Skin of body (tissue), 2 donors: ENCODE data around the gene PRKCQ. TPM values are rescaled to one million over a fixed set of nuclear protein-coding genes. Genes with fewer than 3 reads are reported as not detected.
"Not testable (repeated sequence)": the region's sequence is repeated elsewhere in the genome, so short reads cannot be mapped to it uniquely, and the experiment has no call there.

Source experiments
- DNase-seq: peaks from one replicate; lab custom pipeline; 2025; lab: John Stamatoyannopoulos, UW
- total RNA-seq: library from RNA; depleted of rRNA; stranded (reverse); fragments of >200 nt; gene quantifications from one replicate; pipeline ENCODE4 v1.2.3, GENCODE V29; 2014

PRKCQ gene
- total RNA-seq, 1 donor from 2014 or later, result 2.7 TPM

DNA sequence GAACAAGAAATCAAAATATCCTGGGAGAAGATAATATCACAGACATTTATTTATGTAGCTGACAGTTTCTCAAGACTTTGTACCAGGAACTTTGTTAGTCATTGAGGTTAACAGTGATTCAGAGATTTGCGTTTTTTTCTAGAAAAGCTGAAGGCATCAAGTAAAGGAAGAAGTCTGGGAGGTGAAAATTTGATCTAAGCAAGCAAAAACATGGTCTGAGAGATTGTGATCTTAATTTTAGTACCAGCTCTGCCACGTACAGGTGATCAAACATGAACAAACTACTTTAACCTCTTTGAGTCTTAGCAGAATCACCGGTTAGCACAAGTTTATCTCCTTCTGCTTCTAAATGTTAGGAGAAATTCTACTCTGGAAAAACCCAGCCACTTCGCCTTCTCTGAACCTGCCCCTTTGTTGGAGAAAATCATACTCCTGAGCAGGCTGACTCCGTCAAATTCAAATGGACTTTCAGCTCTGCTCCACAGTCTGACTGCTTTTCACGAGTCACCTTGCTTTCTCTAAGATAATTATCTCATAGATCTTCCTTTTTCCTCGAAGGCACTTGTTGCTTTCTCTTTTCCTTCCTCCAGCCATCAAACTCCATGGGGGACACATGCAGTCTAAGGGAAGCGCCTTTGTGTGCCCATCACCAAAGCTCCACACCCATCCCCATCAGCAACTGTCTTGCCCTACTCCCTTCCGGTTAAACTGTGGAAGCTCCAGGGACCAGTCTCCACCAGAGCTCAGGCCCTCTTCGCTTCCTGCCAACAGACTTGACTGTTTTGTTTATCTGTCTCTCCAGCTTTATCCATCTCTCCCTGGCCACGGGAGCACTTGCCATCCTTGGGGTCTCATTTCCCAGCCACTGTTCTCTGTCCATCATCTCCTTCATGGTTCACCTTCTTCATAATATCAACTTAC lies 86.3 kb downstream of the PRKCQ start:
- no peak for DNase-seq

DNA sequence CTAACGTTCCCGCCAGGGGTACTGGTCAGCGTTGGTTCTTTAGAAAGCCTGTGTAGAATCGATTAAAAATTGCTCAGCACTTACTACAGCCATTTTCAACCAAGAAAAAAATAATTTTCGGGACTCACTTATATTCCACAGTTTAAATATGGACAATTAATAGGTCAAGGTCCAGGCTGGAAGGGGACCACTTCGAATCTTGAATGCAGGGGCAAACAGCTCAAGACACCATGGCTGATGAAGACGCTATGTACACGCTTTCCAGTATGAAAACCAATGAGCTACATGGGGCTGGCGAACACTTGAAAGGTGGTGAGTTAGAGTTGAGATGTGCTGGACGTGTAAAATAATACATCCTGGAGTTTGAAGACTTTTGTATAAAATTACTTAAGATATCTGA lies 87.2 kb downstream of the PRKCQ start:
- DNase-seq, result no peak

DNA sequence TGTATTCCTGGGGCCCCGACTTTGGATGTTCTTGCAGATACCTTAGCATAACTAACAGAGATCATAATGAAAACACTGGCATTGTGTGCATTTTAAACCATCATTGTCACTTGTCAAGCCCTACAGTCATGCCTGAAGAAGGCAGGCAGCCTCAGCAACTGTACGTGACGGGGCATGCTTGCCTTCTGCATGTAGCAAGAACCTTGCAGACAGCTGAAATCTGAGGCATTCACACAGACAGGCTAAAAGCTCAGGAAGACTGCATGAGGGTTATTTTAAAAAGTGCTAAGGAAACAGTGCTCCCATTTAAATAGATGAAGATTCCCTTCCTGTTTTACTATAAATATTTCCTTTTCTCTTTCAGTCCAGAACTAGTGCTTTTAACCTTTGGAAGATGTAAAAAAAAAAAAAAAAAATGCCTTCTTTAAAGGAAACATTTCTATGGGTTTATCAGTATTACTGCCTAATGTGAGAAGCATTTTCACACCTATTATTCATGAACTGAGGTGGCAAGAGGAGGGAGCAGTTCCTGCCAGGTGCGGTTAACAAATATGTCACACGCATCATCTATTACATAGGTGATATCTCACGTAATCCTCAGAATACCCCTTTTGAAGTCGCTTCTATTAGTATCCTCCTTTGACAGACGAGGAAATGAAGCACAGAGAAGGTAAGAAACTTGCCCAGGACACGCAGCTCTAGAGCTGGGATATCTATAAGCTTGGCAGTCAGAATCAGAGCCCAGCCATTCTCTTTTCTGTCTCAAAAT lies 88.1 kb downstream of the PRKCQ start:
- DNase-seq, result no peak

DNA sequence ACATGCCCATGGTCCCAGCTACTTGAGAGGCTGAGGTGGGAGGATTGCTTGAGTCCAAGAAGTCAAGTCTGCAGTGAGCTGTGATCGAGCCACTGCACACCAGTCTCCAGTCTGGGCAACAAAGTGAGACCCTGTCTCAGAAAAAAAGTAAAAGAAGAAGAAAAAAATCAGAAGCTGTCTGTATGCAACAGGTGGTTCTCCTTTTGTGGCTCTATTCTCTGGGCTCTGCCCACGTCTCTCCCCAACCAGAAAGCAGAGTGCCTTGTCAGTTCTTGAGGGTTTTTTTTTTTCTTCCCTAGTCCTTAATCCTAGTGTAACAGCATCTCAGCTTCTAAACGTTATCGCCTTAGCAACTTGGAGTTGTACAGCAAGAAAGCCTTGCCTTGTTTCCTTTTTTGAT lies 89.5 kb downstream of the PRKCQ start:
- DNase-seq, result no peak

DNA sequence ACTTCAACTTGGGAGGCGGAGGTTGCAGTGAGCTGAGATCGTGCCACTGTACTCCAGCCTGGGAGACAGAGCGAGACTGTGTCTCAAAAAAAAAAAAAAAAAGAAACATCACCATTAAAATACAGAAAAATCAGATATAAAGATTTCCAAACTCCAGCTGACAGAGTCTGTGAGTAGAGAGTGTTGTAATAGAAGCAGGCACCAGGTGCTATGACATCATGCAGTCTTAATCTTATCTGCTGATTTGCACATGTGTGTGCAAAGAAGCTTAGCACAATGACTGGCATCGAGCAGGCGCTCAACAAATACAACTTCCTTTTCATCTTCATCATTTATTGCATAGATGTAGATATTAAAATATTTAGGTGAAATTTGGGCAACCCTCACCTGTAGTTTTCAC lies 92.2 kb downstream of the PRKCQ start:
- DNase-seq, result no peak

DNA sequence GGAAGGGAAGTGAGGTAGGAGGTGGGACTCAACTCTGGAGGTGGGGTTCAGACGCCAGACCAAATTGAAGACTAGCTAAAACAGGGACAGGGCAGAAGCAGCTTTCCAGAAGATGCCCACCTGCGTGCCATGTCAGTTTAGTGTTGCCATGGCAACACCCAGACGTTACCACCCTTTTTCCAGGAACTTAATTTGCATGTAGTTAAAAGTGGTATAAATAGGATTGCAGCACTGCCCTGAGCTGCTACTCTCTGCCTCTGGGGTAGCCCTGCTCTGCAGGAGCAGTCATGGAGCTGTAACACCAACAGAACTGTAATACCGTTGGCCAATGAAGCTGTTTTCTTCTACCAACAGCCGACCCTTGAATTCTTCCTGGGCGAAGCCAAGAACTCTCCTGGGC lies 93.8 kb downstream of the PRKCQ start:
- no peak for DNase-seq

DNA sequence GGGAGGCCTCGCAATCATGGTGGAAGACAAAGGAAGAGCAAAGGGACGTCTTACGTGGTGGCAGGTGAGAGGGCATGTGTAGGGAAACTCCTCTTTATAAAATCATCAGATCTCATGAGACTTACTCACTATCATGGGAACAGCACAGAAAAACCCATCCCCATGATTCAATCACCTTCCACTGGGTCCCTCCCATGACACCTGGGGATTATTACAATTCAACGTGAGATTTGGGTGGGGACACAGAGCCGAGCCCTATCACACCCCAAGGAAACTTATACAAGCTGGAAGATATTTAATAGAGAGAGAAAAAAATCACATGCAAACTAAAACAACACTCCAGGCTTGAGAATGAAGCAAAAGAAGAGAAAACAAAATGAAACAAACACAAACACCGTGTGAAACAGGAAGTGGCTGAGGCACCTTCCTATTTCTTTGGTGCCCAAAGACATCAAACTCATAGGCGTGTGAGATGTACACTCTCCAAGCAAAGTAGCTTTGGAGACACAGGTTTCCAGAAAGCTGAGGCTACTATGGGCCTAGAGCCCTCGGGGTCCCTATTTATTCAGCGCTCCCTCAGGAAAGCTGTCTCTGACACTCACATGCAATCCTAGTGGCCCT lies 97.2 kb downstream of the PRKCQ start:
- DNase-seq, result no peak

DNA sequence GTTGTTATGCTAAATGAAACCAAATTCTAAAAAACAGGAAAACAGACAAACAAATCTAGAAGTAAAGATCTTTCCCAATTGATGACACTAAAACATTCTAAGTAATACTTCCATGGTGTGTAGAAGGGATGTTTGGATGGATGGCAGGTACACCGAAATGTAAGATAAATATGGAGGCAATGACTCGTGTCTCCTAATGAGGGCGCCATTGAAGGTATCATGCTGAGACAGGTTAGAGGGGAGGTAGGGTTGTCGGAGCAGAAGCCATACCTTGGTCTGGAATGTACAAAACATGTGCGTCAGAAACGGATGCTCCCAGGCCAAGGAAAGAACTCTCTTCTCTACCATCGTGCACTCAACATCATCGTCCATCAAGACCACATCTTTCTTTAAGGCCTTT lies 101.4 kb downstream of the PRKCQ start:
- no peak for DNase-seq

DNA sequence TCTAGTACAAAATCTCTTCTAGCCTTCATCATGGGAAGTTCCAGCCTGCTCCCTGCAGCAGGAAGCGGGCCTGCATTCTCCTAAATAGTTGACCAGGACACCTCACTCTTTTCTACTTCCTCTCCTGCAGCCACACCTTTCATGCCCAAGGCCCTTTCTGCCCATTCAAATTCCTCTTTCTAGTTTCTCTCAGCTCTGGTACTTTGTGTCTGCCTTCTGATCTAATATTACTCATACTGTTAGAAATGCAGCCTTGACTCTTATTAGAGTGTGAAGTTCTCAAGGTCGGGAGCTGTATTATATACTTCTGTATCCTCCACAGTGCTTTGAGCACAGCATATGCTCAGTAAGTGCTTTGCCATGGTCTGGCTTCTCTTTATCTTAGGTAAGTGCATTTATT lies 103.1 kb downstream of the PRKCQ start:
- no peak for DNase-seq

DNA sequence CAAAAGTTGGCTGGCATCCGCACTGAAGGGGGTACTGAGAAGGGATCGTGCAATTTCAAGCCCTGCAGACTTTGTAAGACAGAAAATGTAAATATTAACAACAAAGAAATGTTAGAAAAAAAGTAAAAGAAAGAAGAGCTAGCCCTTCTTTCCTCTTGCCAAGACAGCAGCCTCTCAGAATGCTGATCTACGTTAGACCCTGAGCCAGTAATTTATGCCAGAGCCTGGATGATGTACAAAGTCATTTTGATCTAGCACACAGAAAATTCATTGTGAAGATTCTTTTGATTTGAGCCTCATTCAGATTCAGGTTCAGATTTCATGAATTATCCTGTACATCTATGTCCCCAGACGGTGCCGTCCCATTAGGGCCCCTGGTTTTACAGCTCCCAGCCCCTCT lies 105.2 kb downstream of the PRKCQ start:
- no peak for DNase-seq

DNA sequence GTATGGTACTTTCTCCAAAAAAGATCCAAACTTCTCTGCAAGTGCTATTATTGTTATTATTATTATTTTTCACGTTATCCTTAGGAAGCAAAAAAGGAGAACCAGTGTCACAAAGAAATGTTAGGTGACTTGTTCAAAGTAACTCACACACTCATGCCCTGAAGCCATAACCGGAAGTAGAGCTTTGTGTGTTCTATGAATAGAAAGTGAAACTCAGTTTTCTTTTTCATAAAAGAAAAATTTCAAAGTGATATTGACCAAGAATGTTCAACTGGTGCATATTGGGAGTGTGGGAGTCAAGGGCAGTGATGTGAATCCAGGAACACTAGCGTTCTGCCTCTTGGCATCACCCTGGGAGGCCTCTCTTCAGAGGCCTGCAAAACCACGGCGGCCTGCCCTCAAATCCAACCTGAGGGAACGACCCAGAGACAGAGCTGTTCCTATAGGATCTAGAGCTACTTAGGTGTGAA lies 106.1 kb downstream of the PRKCQ start:
- DNase-seq, result no peak

DNA sequence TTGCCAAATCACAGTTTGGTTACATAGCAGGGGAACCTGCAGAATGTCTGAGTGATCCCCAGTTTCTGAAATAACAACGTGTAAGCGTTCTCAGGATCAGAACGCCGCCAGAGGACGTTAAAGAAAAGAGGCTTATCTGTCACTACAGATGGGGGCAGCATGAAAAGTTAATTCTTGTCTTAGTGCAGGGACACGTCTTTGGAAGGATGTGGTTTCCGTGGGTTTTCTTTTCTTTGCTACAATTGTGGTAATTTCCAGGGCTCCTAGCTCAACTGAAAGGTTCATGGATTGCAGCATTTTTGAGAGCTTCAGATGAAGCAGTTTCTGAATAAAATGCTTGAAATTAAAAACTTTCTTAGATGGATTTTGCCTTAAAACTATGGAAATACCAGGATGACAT lies 106.6 kb downstream of the PRKCQ start:
- DNase-seq, result no peak

DNA sequence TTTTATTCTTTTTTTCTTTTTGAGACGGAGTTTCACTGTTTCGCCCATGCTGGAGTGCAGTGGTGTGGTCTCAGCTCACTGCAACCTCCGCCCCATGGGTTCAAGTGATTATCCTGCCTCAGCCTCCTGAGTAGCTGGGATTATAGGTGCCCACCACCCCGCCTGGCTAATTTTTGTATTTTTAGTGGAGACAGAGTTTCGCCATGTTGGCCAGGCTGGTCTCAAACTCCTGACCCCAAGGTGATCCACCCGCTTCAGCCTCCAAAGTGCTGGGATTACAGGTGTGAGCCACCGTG lies 107.4 kb downstream of the PRKCQ start:
- not testable (repeated sequence) for DNase-seq

DNA sequence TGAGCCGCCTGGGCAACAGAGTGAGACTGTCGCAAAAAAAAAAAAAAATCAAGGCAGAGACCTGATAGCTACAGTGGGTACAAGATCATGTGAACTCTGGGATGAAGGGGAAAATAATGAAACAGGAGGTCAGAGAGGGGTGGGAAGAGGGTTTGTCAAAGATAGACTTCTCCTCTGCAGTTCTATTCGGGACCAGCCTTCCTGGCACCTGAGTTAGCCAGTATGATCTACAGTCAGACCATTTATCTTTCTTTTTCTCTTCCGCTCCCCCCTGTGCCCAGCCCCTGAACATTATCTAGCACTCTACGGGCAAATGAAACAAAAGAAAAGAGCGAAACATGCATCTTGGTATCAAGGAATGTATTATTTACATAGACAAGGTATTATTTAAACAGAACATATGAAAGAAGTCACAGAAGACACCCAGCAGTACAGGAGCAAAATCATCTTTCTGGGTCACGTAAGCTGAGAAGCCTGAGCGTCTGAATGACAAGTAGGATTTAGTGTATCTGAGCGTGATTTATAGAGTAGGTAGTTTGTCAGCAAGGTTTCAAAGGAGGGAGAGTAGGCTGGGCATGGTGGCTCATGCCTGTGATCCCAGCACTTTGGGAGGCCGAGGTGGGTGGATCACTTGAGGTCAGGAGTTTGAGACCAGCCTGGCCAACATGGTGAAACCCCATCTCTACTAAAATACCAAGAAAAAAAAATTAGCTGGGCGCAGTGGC lies 109.0 kb downstream of the PRKCQ start:
- no peak for DNase-seq

DNA sequence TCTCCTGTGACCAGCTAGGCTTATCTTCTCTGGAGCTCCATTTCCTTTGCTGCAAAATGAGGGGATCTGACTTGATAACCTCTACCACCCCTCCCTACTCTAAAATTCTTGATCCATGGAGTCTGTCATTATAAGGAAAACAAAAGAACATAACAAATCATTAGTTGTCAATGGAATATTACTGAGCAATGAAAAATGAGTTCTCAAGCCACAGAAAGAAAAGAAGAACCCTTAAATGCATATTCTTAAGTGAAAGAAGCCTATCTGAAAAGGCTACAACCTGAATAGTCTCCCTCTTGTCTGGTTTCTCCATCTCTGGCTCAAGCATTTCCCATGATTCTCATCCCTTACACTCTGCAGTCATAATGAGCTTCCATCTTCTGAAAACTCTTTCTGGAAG lies 110.4 kb downstream of the PRKCQ start:
- no peak for DNase-seq

DNA sequence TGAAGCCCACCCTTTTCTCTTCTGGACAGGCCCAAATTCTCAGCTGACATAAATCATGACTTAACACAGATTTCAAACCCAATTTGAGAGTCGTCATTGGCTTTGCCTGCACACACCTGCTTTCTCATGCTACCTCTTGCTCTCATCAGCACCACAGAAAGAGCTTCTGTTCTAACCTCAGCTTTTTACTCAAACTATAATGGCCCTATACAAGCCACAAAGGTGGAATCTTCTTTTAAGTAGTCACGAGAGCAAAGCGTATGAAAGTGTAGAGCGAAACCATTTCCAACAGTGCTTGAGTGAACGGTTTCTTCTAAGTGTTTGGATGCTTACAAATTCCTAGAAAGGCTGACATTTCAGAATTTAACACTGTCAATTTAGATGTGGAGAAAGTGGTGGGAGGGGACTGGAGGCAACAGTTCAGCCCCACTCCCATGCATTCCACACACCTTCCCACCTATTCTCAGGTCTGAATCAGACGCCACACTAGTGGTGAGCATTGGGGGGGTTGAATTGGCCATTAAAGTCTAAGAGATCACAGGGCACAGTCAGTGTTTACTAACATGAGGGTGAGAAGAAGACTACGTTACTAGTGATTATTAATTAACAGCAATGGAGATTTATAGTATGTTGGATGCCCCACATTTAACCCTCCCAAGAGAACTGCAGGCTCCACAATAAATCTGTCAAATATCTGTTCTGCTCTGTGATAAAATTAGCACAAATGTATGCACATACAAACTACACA lies 114.0 kb downstream of the PRKCQ start:
- no peak for DNase-seq

DNA sequence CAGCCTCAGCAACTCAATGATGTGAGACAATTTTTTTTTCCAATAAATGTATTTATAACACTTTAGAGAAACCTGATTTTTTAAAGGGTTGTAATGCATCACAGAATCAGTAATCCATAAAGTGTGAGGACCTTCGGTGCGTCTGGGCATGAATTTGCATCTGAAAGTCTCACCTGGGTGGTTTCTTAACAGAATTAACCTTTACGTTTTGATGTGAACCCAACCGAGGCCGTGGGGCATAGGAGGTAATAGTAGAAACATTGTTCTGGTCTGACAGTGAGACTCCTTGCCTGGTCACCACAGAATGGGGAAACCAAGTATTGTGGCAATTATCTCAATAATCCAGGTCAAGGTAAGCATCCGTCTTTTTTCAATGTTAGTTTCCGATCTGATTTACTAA lies 114.6 kb downstream of the PRKCQ start:
- DNase-seq, result no peak

DNA sequence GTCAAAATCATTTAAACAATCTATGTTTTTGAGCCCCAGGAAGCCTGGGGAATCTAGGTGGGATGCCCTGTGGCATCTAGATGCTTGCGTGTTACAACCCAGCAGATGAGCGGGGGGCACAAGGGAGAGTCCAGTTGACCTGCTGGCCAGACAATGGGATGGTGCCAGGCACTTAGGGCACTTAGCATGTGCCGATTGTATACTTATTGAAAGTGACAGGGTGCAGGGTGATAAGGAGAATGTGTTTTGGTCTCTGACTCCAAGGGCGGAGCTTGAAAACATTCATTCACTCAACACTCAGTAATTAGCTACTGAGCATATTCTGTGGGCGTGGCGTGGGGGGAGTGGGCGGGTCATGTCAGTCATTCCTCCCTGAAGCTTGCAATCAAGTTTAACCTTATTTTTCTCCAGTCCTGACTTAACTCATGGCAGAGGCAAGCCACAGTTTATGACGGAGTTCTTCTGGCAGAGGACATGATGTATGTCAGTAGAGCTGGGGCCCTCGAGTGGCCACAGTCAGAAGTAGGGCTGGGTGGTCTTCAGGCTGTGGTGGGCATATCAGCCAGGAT lies 115.1 kb downstream of the PRKCQ start:
- no peak for DNase-seq

DNA sequence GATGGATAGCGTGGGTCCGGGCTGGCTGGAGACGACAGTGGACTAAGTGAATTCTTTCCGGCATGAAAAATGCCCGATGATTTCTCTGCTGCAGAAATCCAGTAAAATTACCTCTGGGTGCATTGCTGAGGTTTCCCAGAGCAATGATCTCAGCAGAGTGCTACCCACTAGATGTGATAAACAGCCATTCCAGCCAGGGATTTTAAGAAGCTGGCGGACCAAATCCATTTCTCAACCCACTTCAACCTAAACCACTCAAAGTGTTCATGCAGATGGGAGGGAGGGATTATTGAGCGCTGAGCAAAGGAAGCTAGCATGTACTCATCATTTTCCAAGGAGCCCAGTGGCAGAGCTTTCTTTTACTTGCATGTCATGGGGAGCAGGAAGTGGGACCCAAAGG lies 116.7 kb downstream of the PRKCQ start:
- DNase-seq, result no peak

DNA sequence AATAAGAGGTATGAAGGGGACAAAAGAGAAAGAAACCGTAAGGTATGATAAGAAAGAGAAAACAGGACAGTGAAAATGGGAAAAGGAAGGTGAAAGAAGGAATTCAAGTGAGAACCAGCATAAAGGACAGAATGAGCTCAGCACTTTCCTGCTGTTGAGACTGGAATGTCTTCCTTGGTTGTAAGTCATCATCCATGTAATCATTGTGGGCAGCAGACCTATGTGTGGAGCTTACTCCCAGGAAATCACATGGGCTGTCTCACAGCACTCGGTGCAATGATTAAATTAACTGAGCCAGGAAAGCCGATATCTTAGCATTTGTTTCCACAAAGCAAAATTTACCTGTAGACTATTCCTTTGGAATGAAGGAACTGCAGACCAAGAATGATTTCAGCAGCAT lies 118.1 kb downstream of the PRKCQ start:
- DNase-seq, result no peak
